GM12875 (cell line): ENCODE measurements around the gene ROBO1.

Experiments used
- H3K4me3 ChIP-seq: one replicate; pipeline ENCODE4 v1.5.1; 2011; ENCODE audit warnings: low read depth, low read length, control low read depth
- CTCF ChIP-seq: IDR thresholded peaks from 2 replicates; pipeline ENCODE4 v1.5.1; 2011; ENCODE audit warnings: low read depth, mild to moderate bottlenecking, control low read depth, inconsistent platforms, low read length, moderate library complexity, borderline replicate concordance; ENCODE audit not compliant: insufficient read depth

The ROBO1 gene

GRCh38 chr3:78785004-78785403 lies 982.8 kb downstream of the ROBO1 start:
- H3K4me3 ChIP-seq: no peak overlapping the region
- TF ChIP-seq CTCF: no peak

GRCh38 chr3:78781351-78781750 lies 986.4 kb downstream of the ROBO1 start:
- no peak for TF ChIP-seq CTCF
- no peak overlapping the region for H3K4me3 ChIP-seq

- TF ChIP-seq CTCF: no peak
- H3K4me3 ChIP-seq: no peak overlapping the region
These were observed 1001.9 kb downstream of the ROBO1 start for GRCh38 chr3:78765671-78766485.

DNA sequence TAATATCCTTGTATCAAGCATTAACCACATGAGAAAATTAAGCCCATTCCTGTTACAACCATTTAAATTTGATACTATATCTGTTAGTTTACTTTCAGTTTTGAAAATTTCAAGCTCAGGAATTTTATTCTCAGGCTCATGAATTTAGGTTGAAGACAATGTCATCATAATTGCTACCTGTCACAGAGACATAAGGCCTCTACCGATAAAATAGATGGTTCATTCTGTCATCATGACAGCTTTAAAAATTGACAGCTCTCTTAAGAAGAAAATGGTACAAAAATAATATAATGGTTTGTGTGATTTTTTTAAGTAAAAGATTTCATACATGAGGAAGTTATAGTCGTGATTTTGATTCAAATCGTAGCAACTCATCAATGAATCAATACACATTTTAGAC lies 1003.2 kb downstream of the ROBO1 start:
- no peak overlapping the region for H3K4me3 ChIP-seq
- no peak for TF ChIP-seq CTCF

DNA sequence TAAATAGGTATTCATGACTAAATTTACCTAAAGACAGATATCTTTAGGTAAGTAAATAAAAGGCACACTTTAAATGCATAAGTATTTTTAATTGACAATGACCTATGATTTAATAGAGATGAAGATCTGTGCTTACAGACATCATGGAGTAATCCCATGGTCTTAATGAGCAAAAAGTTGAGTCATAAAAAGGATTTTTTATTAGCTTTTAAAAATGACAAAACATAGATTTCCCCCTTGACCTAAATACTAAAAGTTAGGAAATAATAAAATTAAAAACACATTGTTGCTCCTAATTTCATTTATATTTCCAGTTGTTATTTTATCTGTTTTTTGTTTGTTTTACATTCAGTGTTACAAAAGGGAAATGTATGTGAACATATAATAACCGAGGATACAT lies 1005.7 kb downstream of the ROBO1 start:
- TF ChIP-seq CTCF: no peak

DNA sequence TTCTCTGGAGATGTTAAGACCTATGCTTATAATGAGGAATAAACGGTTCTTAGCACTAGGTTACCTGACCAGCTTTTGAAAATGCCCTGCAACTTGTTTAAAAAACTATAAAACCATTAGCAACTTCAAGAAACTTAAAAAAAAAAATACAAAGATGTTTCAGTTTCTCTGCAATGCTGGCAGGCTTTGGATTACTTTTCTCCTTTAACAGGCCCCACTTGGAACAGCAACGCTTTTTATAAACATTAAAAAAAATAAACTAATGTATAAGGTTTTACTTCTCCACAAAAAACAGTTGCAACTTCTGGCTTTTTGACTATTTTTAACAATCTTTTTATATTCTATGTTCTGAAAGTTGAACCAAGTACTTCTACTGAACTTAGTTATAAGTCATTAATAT lies 1006.7 kb downstream of the ROBO1 start:
- no peak overlapping the region for H3K4me3 ChIP-seq
- TF ChIP-seq CTCF: no peak

More for the DNA sequence above, 1005.7 kb downstream of the ROBO1 start:
- H3K4me3 ChIP-seq: no peak overlapping the region

DNA sequence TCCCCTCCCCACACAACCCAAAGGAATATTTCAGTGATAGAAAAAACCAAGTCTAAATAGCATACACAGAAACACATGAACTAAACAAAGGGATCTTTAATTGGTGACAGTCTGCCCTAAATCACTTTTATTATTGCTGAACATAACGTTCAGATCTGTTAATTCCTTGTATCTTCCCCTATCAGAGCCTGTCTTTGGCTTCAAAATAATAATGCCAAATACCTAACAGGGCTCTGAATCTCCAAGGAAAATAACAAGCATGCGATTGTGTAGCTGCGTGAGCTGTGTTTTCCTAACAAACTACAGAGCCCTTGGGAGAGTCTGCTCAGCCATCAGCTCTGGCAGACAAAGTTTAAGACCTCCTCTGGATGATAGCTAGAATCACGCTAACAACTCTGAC lies 1010.1 kb downstream of the ROBO1 start:
- no peak overlapping the region for H3K4me3 ChIP-seq
- no peak for TF ChIP-seq CTCF
